ENCODE data around the gene MPPED1. TPM values are rescaled to one million over a fixed set of nuclear protein-coding genes. Genes with fewer than 3 reads are reported as not detected.

The MPPED1 gene
- total and polyA plus RNA-seq, 2 donors (not counting 3 experiments of a cell fraction or from before 2014, with no cell fraction given): not detected

- no TSS peak for BruUV-seq (replicated peaks)
- peaks cover 10% of the 10 kb centered on the region for H3K9me3 ChIP-seq (replicated peaks; ENCODE audit: control insufficient read depth, insufficient read depth, low read length)
- CTCF ChIA-PET: no interaction called here
- no peaks in the 10 kb centered on the region for H3K27me3 ChIP-seq (ENCODE audit: control insufficient read depth in 2 of 2, insufficient read depth in 2 of 2, low read length in 2 of 2)
- no peak overlapping the region for H3K4me2 ChIP-seq (ENCODE audit: insufficient read depth, low read length)
- POLR2A ChIA-PET: no interaction called here
- DNase-seq (ENCODE audit: low read depth, low spot score) (no peak), FAIRE-seq (no peak)
- dilution Hi-C loops (cut with MboI; ENCODE audit: extremely low pct_ligation_motif_present, low sequenced_read_pairs) (no loop called here), intact Hi-C loops (cut with micrococcal nuclease) (no loop called here)
- no peak overlapping the region for H3K4me3 ChIP-seq (replicated peaks in 1 of 3; ENCODE audit: insufficient read depth in 1 of 3, low read depth in 1 of 3, low read length in 3 of 3)
- no peaks in the 10 kb centered on the region for H3K36me3 ChIP-seq (ENCODE audit: control insufficient read depth in 2 of 2, extremely low read depth in 1 of 2, insufficient read depth in 2 of 2, low read length in 2 of 2)
- no peaks in the 10 kb centered on the region for H3K4me1 ChIP-seq (ENCODE audit: control insufficient read depth, extremely low read depth, insufficient read depth, low read length)
- H3K79me2 ChIP-seq (ENCODE audit: control insufficient read depth, insufficient read depth, low read length): no peaks in the 10 kb centered on the region
- no peak overlapping the region for H2AFZ ChIP-seq (ENCODE audit: low read depth, low read length)
- no peaks in the 10 kb centered on the region for H4K20me1 ChIP-seq (replicated peaks; ENCODE audit: control insufficient read depth, extremely low read depth, insufficient read depth, low read length)
- no peak for TF ChIP-seq CTCF (IDR thresholded peaks at IDR 0.05; ENCODE audit: extremely low read depth in 1 of 2, insufficient read depth in 1 of 2, low read depth in 1 of 2, low read length in 2 of 2)
- no peak for TF ChIP-seq POLR2AphosphoS5 (IDR thresholded peaks at IDR 0.05; ENCODE audit: insufficient read depth, low read depth, low read length)
- no peak for TF ChIP-seq MAX (IDR thresholded peaks at IDR 0.05; ENCODE audit: insufficient read depth, insufficient read length)
- no peak for TF ChIP-seq JUN (IDR thresholded peaks at IDR 0.05; ENCODE audit: borderline replicate concordance, insufficient read depth, insufficient read length, low read depth)
- TF ChIP-seq MYC (IDR thresholded peaks at IDR 0.05; ENCODE audit: low read depth, low read length): no peak
- TF ChIP-seq POLR2A (IDR thresholded peaks at IDR 0.05; ENCODE audit: low read depth, low read length): no peak
- no peak for TF ChIP-seq EZH2 (IDR thresholded peaks at IDR 0.05; ENCODE audit: borderline replicate concordance, low read depth, low read length, severe bottlenecking)
- no peak for TF ChIP-seq GATA2 (IDR thresholded peaks at IDR 0.05; ENCODE audit: insufficient read depth, insufficient read length, low read depth, low read length)
- no peak for TF ChIP-seq FOS (IDR thresholded peaks at IDR 0.05; ENCODE audit: borderline replicate concordance, insufficient read depth, low read length)
- H3K9me1 ChIP-seq (replicated peaks; ENCODE audit: control insufficient read depth, extremely low read depth, insufficient read depth, low read length): no peaks in the 10 kb centered on the region
- H3K9ac ChIP-seq (replicated peaks; ENCODE audit: extremely low read depth, insufficient read depth, low read length): no peak overlapping the region
- no peak overlapping the region for H3K27ac ChIP-seq (ENCODE audit: insufficient read depth, low read depth, low read length)
Observed at GRCh38 chr22:43502306-43502874, 90.6 kb downstream of the MPPED1 start.
